ENCODE measurements around the gene LAG3. TPM values are rescaled to one million over a fixed set of nuclear protein-coding genes. Genes with fewer than 3 reads are reported as not detected.

Gene LAG3
- total and polyA plus RNA-seq, 4 donors, result 0.82 to 1.7 (median 1.4) TPM

GRCh38 chr12:6826734-6827436 is 54.6 kb downstream of the LAG3 start:
- DNase-seq, result no peak
- Histone ChIP-seq H3K27ac (ENCODE audit: low read depth in 1 of 2, low read length in 1 of 2) (no peak overlapping the region), H3K27me3 (ENCODE audit: control insufficient read depth in 3 of 3, insufficient read depth in 3 of 3, low read length in 2 of 3) (peaks cover 0 to 11% (median 3%) of the 10 kb centered on the region in 3 donors), H3K9ac (ENCODE audit: insufficient read depth in 1 of 2, low read length in 2 of 2) (peak overlapping the region in 1 of 2 donors; percentile 16), H3K36me3 (ENCODE audit: control insufficient read depth in 4 of 4, insufficient read depth in 4 of 4, low read length in 4 of 4) (peaks cover 0 to 6% (median 3%) of the 10 kb centered on the region in 4 donors), H3K4me1 (ENCODE audit: control insufficient read depth in 5 of 5, insufficient read depth in 5 of 5, low read length in 5 of 5) (peaks cover 0 to 35% (median 5%) of the 10 kb centered on the region in 5 donors), H3K9me3 (ENCODE audit: control insufficient read depth in 4 of 4, insufficient read depth in 3 of 4, low read length in 3 of 4) (no peaks in the 10 kb centered on the region), H3K4me3 (no peak overlapping the region)
- no peak for ATAC-seq (ENCODE audit: insufficient read depth, low FRiP score)
- TF ChIP-seq CTCF (IDR thresholded peaks at IDR 0.05; ENCODE audit: control extremely low read depth, extremely low read depth), result no peak
- 85 to 87% methylated on average over 22 of the region's 22 CpGs for WGBS, 2 donors

GRCh38 chr12:6827437-6827911 is 55.2 kb downstream of the LAG3 start:
- ATAC-seq (ENCODE audit: insufficient read depth, low FRiP score) (no peak), DNase-seq (peak; percentile 82 to 88 (median 85))
- Histone ChIP-seq H3K9ac (ENCODE audit: insufficient read depth in 1 of 2, low read length in 2 of 2) (peak overlapping the region in 1 of 2 donors; percentile 16), H3K4me3 (no peak overlapping the region), H3K9me3 (ENCODE audit: control insufficient read depth in 4 of 4, insufficient read depth in 3 of 4, low read length in 3 of 4) (no peaks in the 10 kb centered on the region), H3K4me1 (ENCODE audit: control insufficient read depth in 5 of 5, insufficient read depth in 5 of 5, low read length in 5 of 5) (peaks cover 0 to 29% (median 5%) of the 10 kb centered on the region in 5 donors), H3K27me3 (ENCODE audit: control insufficient read depth in 3 of 3, insufficient read depth in 3 of 3, low read length in 2 of 3) (peaks cover 0 to 6% (median 0%) of the 10 kb centered on the region in 3 donors), H3K27ac (ENCODE audit: low read depth in 1 of 2, low read length in 1 of 2) (no peak overlapping the region), H3K36me3 (ENCODE audit: control insufficient read depth in 4 of 4, insufficient read depth in 4 of 4, low read length in 4 of 4) (peaks cover 0 to 6% (median 3%) of the 10 kb centered on the region in 4 donors)
- no peak for TF ChIP-seq CTCF (IDR thresholded peaks at IDR 0.05; ENCODE audit: control extremely low read depth, extremely low read depth)
- WGBS, 2 donors, result 12 to 15% methylated on average over 8 of the region's 8 CpGs

Other genes with a start within 250 kb of the LAG3 start
- 1,000 to 10,000 TPM in 1 of 2 donors, 100 to 1,000 TPM in 1; 843 to 1,983 TPM for gene GAPDH, start 238.0 kb upstream of the LAG3 start, total RNA-seq
- gene GAPDH, start 238.0 kb upstream of the LAG3 start, polyA plus RNA-seq, result 1,000 to 10,000 TPM; 1,405 to 3,540 TPM
- gene IFFO1, start 216.5 kb upstream of the LAG3 start, total RNA-seq, result 10 to 100 TPM; 10.0 to 25.1 TPM
- gene IFFO1, start 216.5 kb upstream of the LAG3 start, polyA plus RNA-seq, result 10 to 100 TPM; 24.4 to 26.7 TPM
- 10 to 100 TPM in 1 of 2 donors, 1 to 10 TPM in 1; 7.9 to 36.0 TPM for gene NOP2, start 204.2 kb upstream of the LAG3 start, total RNA-seq
- gene NOP2, start 204.2 kb upstream of the LAG3 start, polyA plus RNA-seq, result 10 to 100 TPM; 30.7 to 37.6 TPM
- gene CHD4, start 165.1 kb upstream of the LAG3 start, total RNA-seq, result 100 to 1,000 TPM; 198 TPM
- 100 to 1,000 TPM in 1 of 2 donors, 10 to 100 TPM in 1; 82.0 to 182 TPM for gene CHD4, start 165.1 kb upstream of the LAG3 start, polyA plus RNA-seq
- gene LPAR5, start 136.6 kb upstream of the LAG3 start, total RNA-seq, result 1 to 10 TPM; 1.9 to 2.8 TPM
- 1 to 10 TPM in 1 of 2 donors, under 1 TPM in 1; 0.51 to 1.2 TPM for gene LPAR5, start 136.6 kb upstream of the LAG3 start, polyA plus RNA-seq
- 1 to 10 TPM; 1.6 to 6.1 TPM for gene ACRBP, start 125.1 kb upstream of the LAG3 start, total RNA-seq
- gene ACRBP, start 125.1 kb upstream of the LAG3 start, polyA plus RNA-seq, result 1 to 10 TPM in 1 of 2 donors, under 1 TPM in 1; 0.93 to 8.7 TPM
- 10 to 100 TPM; 22.4 to 74.3 TPM for gene ING4, start 109.4 kb upstream of the LAG3 start, total RNA-seq
- 10 to 100 TPM; 20.3 to 31.7 TPM for gene ING4, start 109.4 kb upstream of the LAG3 start, polyA plus RNA-seq
- gene ZNF384, start 83.1 kb upstream of the LAG3 start, total RNA-seq, result 10 to 100 TPM; 29.2 to 50.8 TPM
- 10 to 100 TPM; 29.0 to 34.4 TPM for gene ZNF384, start 83.1 kb upstream of the LAG3 start, polyA plus RNA-seq
- 1 to 10 TPM in 1 of 2 donors, under 1 TPM in 1; 0.25 to 1.4 TPM for gene PIANP, start 71.7 kb upstream of the LAG3 start, total RNA-seq
- gene PIANP, start 71.7 kb upstream of the LAG3 start, polyA plus RNA-seq, result under 1 TPM; 0.23 to 0.37 TPM
- gene COPS7A, start 48.5 kb upstream of the LAG3 start, total RNA-seq, result 10 to 100 TPM; 40.1 to 74.7 TPM
- gene COPS7A, start 48.5 kb upstream of the LAG3 start, polyA plus RNA-seq, result 10 to 100 TPM; 53.4 to 69.0 TPM
- 100 to 1,000 TPM in 1 of 2 donors, 10 to 100 TPM in 1; 95.9 to 160 TPM for gene MLF2, start 19.4 kb upstream of the LAG3 start, total RNA-seq
- 100 to 1,000 TPM; 169 to 171 TPM for gene MLF2, start 19.4 kb upstream of the LAG3 start, polyA plus RNA-seq
- gene PTMS, start 6.2 kb upstream of the LAG3 start, total RNA-seq, result 100 to 1,000 TPM in 1 of 2 donors, 10 to 100 TPM in 1; 65.6 to 301 TPM
- 100 to 1,000 TPM; 196 to 801 TPM for gene PTMS, start 6.2 kb upstream of the LAG3 start, polyA plus RNA-seq
- 10 to 100 TPM; 60.6 to 83.7 TPM for gene CD4, start 17.0 kb downstream of the LAG3 start, total RNA-seq
- 10 to 100 TPM; 20.6 to 45.5 TPM for gene CD4, start 17.0 kb downstream of the LAG3 start, polyA plus RNA-seq
- 10 to 100 TPM; 23.4 to 36.0 TPM for gene GPR162, start 49.3 kb downstream of the LAG3 start, total RNA-seq
- gene GPR162, start 49.3 kb downstream of the LAG3 start, polyA plus RNA-seq, result 10 to 100 TPM; 22.8 to 24.6 TPM
- gene P3H3, start 55.9 kb downstream of the LAG3 start, total RNA-seq, result 10 to 100 TPM; 16.1 to 23.3 TPM
- 10 to 100 TPM in 1 of 2 donors, 1 to 10 TPM in 1; 9.3 to 12.2 TPM for gene P3H3, start 55.9 kb downstream of the LAG3 start, polyA plus RNA-seq
- gene GNB3, start 68.4 kb downstream of the LAG3 start, total RNA-seq, result 1 to 10 TPM; 1.3 to 3.3 TPM
- gene GNB3, start 68.4 kb downstream of the LAG3 start, polyA plus RNA-seq, result 1 to 10 TPM; 1.2 to 2.0 TPM
- gene CDCA3, start 78.8 kb downstream of the LAG3 start, total RNA-seq, result 1 to 10 TPM; 1.3 to 3.5 TPM
- gene CDCA3, start 78.8 kb downstream of the LAG3 start, polyA plus RNA-seq, result 1 to 10 TPM; 2.2 to 4.1 TPM
- 10 to 100 TPM; 35.3 to 92.1 TPM for gene USP5, start 79.6 kb downstream of the LAG3 start, total RNA-seq
- 10 to 100 TPM; 24.8 to 38.1 TPM for gene USP5, start 79.6 kb downstream of the LAG3 start, polyA plus RNA-seq
- 100 to 1,000 TPM; 256 to 507 TPM for gene TPI1, start 95.0 kb downstream of the LAG3 start, total RNA-seq
- 1,000 to 10,000 TPM in 1 of 2 donors, 100 to 1,000 TPM in 1; 362 to 1,097 TPM for gene TPI1, start 95.0 kb downstream of the LAG3 start, polyA plus RNA-seq
- gene SPSB2, start 100.8 kb downstream of the LAG3 start, total RNA-seq, result 10 to 100 TPM; 25.3 to 37.5 TPM
- 10 to 100 TPM; 21.0 to 39.8 TPM for gene SPSB2, start 100.8 kb downstream of the LAG3 start, polyA plus RNA-seq
- 10 to 100 TPM; 48.7 to 61.0 TPM for gene LRRC23, start 132.3 kb downstream of the LAG3 start, total RNA-seq
- gene LRRC23, start 132.3 kb downstream of the LAG3 start, polyA plus RNA-seq, result 10 to 100 TPM; 29.6 to 35.5 TPM
- 10 to 100 TPM; 14.4 to 41.9 TPM for gene ENO2, start 142.1 kb downstream of the LAG3 start, total RNA-seq
- 10 to 100 TPM; 26.8 to 34.8 TPM for gene ENO2, start 142.1 kb downstream of the LAG3 start, polyA plus RNA-seq
- 100 to 1,000 TPM in 1 of 2 donors, 10 to 100 TPM in 1; 72.1 to 113 TPM for gene ATN1, start 155.4 kb downstream of the LAG3 start, total RNA-seq
- 10 to 100 TPM; 63.5 to 87.5 TPM for gene ATN1, start 155.4 kb downstream of the LAG3 start, polyA plus RNA-seq
- gene RNU7-1, start 171.3 kb downstream of the LAG3 start, total RNA-seq, result not detected
- not detected for gene RNU7-1, start 171.3 kb downstream of the LAG3 start, polyA plus RNA-seq
- 100 to 1,000 TPM in 1 of 2 donors, 10 to 100 TPM in 1; 92.9 to 196 TPM for gene C12orf57, start 171.5 kb downstream of the LAG3 start, total RNA-seq
- gene C12orf57, start 171.5 kb downstream of the LAG3 start, polyA plus RNA-seq, result 100 to 1,000 TPM; 370 to 437 TPM
- gene PTPN6, start 178.8 kb downstream of the LAG3 start, total RNA-seq, result 100 to 1,000 TPM in 1 of 2 donors, 10 to 100 TPM in 1; 38.2 to 140 TPM
- gene PTPN6, start 178.8 kb downstream of the LAG3 start, polyA plus RNA-seq, result 100 to 1,000 TPM; 201 to 222 TPM
- 100 to 1,000 TPM; 103 to 154 TPM for gene PHB2, start 198.1 kb downstream of the LAG3 start, total RNA-seq
- gene PHB2, start 198.1 kb downstream of the LAG3 start, polyA plus RNA-seq, result 100 to 1,000 TPM; 129 to 149 TPM
- gene EMG1, start 198.4 kb downstream of the LAG3 start, total RNA-seq, result 10 to 100 TPM; 25.2 to 56.3 TPM
- gene EMG1, start 198.4 kb downstream of the LAG3 start, polyA plus RNA-seq, result 10 to 100 TPM; 38.6 to 42.0 TPM
- gene LPCAT3, start 246.0 kb downstream of the LAG3 start, total RNA-seq, result 10 to 100 TPM; 60.0 to 78.6 TPM
- 10 to 100 TPM; 45.4 to 52.4 TPM for gene LPCAT3, start 246.0 kb downstream of the LAG3 start, polyA plus RNA-seq